GM21737 (cell line): ENCODE results near the gene PASK.

ENCODE experiments used
- ATAC-seq: cut with Tn5 transposase; IDR thresholded peaks from one replicate; pipeline ENCODE4 v1.9.1; 2021; ENCODE audit warnings: mild to moderate bottlenecking, moderate library complexity; ENCODE audit not compliant: unreplicated experiment

PASK gene

GRCh38 chr2:241129086-241129871 is 20.0 kb downstream of the PASK start:
- no peak for ATAC-seq

- ATAC-seq = no peak
Measured at GRCh38 chr2:241128266-241128665, 21.0 kb downstream of the PASK start.

- ATAC-seq = no peak
Measured at GRCh38 chr2:241126771-241127202, 22.5 kb downstream of the PASK start.

- no peak for ATAC-seq
Measured at GRCh38 chr2:241126201-241126611, 23.1 kb downstream of the PASK start.

GRCh38 chr2:241125626-241126025 is 23.6 kb downstream of the PASK start:
- ATAC-seq = no peak

- ATAC-seq = no peak
Measured at GRCh38 chr2:241123816-241124536, 25.3 kb downstream of the PASK start.

GRCh38 chr2:241122376-241123002 is 26.8 kb downstream of the PASK start:
- ATAC-seq = no peak

- no peak for ATAC-seq
Measured at GRCh38 chr2:241121008-241121407, 28.3 kb downstream of the PASK start.

- no peak for ATAC-seq
Measured at GRCh38 chr2:241120440-241120839, 28.8 kb downstream of the PASK start.

- no peak for ATAC-seq
Measured at GRCh38 chr2:241118737-241119505, 30.4 kb downstream of the PASK start.

- no peak for ATAC-seq
Measured at GRCh38 chr2:241116606-241117560, 32.4 kb downstream of the PASK start.

GRCh38 chr2:241115361-241115760 is 33.9 kb downstream of the PASK start:
- ATAC-seq = no peak

GRCh38 chr2:241114836-241115235 is 34.4 kb downstream of the PASK start:
- no peak for ATAC-seq

- ATAC-seq = no peak
Measured at GRCh38 chr2:241112592-241112991, 36.7 kb downstream of the PASK start.

- no peak for ATAC-seq
Measured at GRCh38 chr2:241112046-241112445, 37.2 kb downstream of the PASK start.

GRCh38 chr2:241111440-241111805 is 37.8 kb downstream of the PASK start:
- ATAC-seq = no peak

GRCh38 chr2:241110607-241111439 is 38.4 kb downstream of the PASK start:
- ATAC-seq = no peak

GRCh38 chr2:241110089-241110606 is 39.1 kb downstream of the PASK start:
- no peak for ATAC-seq
